Cardiac fibroblast (primary cell): ENCODE results near the gene SDK2.

Source experiments
- DNase-seq, 2 donors: peaks; one replicate each; pipeline versions ENCODE4 v3.0.0 to v3.0.0-alpha.2; 2010; ENCODE audit warnings: low read depth in 2 of 2
- H3K4me3 ChIP-seq, 2 donors: replicated peaks in 1 of 2; 1 replicate in 1 of 2; 2 replicates in 1 of 2; pipeline ENCODE4 v1.5.1; 2011; ENCODE audit warnings: low read depth in 2 of 2, low read length in 2 of 2, mild to moderate bottlenecking in 2 of 2, moderate library complexity in 1 of 2
- CTCF ChIP-seq: IDR thresholded peaks from one replicate; pipeline ENCODE4 v1.5.1; 2011; ENCODE audit warnings: low read depth, mild to moderate bottlenecking, low read length, inconsistent platforms

Gene SDK2

GRCh38 chr17:73511719-73512115 lies 132.5 kb downstream of the SDK2 start:
- TF ChIP-seq CTCF, result no peak
- H3K4me3 ChIP-seq, result no peak overlapping the region
- DNase-seq, result no peak

DNA sequence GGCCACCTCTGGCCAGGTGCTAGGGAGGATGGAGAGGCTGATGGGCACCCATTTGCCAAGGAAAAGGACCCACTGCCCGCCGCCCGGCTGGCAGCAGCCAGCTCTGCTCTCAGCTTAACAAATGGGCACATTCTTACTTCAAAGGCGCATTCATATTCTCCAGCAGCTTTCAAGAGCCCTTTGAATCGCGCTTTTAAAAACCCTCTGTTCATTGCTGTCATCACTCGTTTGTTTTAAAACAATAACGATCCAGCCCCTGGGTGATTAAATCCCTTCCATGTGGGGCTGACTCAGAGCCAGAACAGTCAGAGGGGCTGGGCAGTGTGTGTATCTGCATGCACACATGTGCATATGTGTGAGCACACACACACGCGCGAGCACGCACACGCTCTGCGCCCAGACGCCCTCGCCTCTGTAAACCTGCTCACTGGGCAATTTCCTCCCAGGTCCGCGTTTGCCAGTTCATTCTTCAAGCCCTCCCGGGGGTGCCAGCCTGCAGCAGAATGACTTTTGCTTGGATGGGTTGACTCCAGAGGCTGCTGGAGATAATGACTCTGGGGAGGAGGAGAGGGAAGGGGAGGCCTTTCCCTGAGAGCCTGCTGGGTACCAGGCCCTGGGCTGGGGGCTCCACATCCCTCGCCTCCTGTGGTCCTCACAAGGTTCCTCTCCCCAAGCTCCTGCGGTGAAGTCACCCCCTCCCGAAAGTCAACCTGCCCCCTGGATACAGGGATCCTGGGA lies 133.1 kb downstream of the SDK2 start:
- no peak for TF ChIP-seq CTCF
- no peak overlapping the region for H3K4me3 ChIP-seq
- DNase-seq, result no peak

DNA sequence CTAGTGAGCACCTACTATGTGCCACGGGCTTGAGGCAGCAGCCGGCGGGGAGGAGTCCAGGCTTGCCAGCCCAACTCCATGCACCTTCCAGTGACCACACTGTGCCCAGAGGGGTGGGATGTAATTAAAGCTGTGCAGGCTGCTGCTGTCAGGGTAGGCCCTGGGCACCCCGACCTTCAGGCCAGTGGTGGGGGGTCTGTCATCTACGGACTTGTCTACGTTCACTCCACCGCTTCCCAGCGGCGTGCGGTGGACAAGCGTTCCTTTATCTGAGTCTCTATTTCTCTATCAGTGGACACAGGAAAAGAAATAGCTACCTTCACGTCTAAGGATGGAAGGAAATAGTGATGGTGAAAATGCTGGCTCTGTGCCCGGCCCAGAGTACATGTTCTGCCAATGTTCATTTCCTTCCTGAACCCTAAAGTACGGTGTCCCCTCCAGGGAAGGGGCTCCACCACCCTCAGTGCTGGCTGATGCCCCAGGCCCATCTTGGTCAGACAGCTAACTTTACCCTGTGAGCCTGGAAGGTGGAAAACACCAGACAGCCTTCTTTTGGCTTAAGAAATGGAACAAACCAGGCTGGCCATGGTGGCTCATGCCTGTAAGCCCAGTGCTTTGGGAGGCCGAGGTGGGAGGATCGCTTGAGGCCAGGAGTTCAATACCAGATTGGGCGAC lies 135.2 kb downstream of the SDK2 start:
- H3K4me3 ChIP-seq, result no peak overlapping the region
- no peak for TF ChIP-seq CTCF
- no peak for DNase-seq

DNA sequence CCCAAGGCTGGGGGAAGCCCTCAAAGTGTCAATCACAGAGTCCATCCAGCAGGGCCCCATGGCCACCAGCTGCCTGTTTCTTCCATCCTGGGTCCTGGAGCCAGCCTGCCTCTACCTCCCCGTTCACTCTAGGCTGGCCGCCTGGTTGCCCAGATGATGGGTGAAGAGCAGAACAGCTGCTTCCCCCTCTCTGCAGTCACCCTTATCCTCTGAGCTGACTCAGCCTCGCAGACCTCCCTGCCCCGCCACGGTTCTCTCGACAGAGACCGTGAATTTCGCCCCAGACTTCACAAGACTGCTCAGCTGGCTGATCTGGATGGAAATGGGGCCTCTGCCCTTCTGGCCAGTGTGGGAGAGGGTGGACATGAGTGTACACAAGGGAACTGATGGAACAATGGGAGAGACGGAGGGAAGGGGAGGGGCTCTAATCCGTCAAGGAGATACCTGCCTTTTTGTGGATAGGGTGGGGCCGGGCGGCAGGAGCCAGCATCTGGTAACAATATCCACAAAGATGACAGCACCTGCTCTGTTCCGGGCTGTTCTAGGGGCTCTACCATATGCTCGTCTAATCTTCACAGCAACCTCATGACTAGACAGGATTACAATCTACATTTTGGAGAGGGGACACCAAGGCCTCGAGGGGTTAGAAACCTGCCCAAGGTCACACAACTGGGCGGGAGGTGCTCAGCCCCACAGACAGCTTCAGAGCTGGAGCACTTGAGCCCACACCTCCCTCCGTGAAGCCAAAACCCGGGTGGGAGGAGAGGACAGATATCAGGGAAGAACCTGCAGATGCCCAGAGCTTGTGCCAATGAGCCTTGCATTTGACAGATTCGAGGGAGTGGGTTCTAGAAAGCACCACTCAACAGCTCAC lies 136.0 kb downstream of the SDK2 start:
- no peak for DNase-seq
- no peak overlapping the region for H3K4me3 ChIP-seq
- TF ChIP-seq CTCF, result no peak

DNA sequence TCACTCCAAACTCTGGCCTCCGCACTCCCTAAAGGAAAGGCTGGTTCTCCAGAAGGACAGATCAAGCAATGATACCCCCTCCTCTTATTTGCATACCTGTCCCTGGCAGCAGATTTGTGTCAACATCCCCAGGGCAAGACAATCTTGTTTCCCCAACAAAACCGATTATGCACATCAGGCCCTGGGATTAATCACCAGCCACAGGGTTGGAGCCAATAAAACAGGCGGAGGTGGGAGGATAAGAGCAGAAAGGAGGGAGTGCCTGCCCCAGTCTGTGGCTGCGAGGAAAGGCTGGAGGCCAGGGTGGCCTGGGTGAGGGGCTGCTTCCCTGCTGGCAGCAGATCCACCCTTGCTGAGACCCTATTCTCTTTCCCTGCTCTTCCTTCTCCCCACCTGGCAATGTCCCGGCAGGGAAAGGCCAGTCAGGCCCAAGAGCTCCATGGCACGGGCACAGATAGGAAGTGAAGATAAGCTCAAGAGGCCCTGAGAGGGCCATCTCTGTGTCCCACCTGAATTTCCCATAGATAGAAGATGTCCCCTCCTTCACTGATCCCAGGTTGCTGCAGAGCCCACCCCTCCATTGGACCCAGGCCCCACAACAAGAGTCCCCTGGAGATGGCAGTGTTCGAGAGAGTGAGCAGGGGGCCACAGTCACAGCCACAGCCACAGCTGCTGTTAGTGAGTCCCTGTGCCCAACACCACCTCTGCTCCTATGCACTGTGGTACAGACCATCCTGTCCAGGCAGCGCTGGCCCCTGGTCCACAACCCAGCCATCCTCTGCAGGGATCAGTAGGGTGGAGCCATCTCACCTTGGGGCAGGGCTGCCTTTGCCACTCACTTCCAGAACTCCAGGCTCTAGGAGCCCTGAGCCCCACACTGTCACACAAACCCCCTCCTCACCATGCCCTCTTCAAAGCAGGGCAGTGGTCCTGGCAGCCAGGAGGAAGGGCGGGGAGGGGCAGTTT lies 137.5 kb downstream of the SDK2 start:
- no peak for TF ChIP-seq CTCF
- no peak for DNase-seq
- no peak overlapping the region for H3K4me3 ChIP-seq

DNA sequence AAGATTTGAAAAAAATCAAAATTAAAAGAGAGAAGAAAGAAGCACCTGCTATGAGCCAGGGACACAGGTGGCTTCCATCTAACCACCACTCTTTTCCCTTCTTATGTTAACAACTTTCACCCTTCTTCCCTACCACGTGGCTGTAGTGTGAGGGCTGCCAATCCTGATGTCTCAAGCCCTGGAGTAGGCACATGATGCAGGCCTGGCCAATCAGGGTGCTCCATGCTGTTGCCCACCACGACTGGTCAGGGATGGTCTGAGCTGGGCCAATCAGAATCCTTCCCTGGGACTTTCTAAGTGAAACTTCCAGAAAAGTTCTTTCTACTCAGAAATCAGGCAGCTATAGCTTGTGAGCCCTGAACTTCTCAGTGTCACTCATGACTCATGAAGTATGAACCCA lies 140.7 kb downstream of the SDK2 start:
- H3K4me3 ChIP-seq, result no peak overlapping the region
- DNase-seq, result no peak
- no peak for TF ChIP-seq CTCF
